ENCODE data around the gene ALKBH2. TPM values are rescaled to one million over a fixed set of nuclear protein-coding genes. Genes with fewer than 3 reads are reported as not detected.

The ALKBH2 gene
- polyA plus RNA-seq, 3 donors, result 3.7 to 13.0 (median 4.5) TPM

GRCh38 chr12:109098651-109099050, 5.4 kb upstream of the ALKBH2 start:
- no peaks in the 10 kb centered on the region for H3K27me3 ChIP-seq (ENCODE audit: control insufficient read depth in 2 of 2, insufficient read depth in 2 of 2, low read length in 2 of 2)
- H3K4me3 ChIP-seq (replicated peaks in 1 of 3; ENCODE audit: low read depth in 2 of 3, low read length in 3 of 3), result peak overlapping the region; percentile 77 to 85 (median 81)
- H3K27ac ChIP-seq (ENCODE audit: low read depth in 1 of 2, low read length in 2 of 2), result peak overlapping the region in 1 of 2 donors; percentile 38
- TF ChIP-seq CTCF (IDR thresholded peaks at IDR 0.05), result no peak
- peaks cover 6% of the 10 kb centered on the region for H3K79me2 ChIP-seq (ENCODE audit: insufficient read depth, low read length)
- peak overlapping the region; percentile 52 for H3K9ac ChIP-seq (ENCODE audit: insufficient read depth, low read length, poor library complexity, severe bottlenecking)
- Mint-ChIP-seq H3K4me1 (peaks cover 16% of the 10 kb centered on the region), H3K27me3 (ENCODE audit: low read depth in 3 of 3) (peaks cover 0 to 2% (median 0%) of the 10 kb centered on the region in 3 donors), H3K36me3 (peaks cover 2 to 5% of the 10 kb centered on the region in 2 donors), H3K4me3 (peak overlapping the region; percentile 78 to 91), H3K9me3 (peaks cover 0 to 2% (median 0%) of the 10 kb centered on the region in 7 donors), H3K27ac (peak overlapping the region in 3 of 7 donors; percentile 43 to 63 (median 46))
- no peak for DNase-seq
- H3K4me1 ChIP-seq (ENCODE audit: control insufficient read depth in 1 of 2, insufficient read depth in 2 of 2, low read length in 2 of 2), result peaks cover 16 to 23% of the 10 kb centered on the region in 2 donors
- peak overlapping the region; percentile 97 for H2AFZ ChIP-seq (ENCODE audit: insufficient read depth, low read depth, low read length, poor library complexity, severe bottlenecking)
- H4K20me1 ChIP-seq (ENCODE audit: insufficient read depth, low read length), result no peaks in the 10 kb centered on the region
- peak overlapping the region; percentile 96 for H3K4me2 ChIP-seq (replicated peaks; ENCODE audit: extremely low read depth, low read length, poor library complexity, severe bottlenecking)
- H3K9me3 ChIP-seq (replicated peaks in 1 of 2; ENCODE audit: control insufficient read depth in 1 of 2, insufficient read depth in 1 of 2, low read length in 2 of 2), result no peaks in the 10 kb centered on the region
- H3K36me3 ChIP-seq (replicated peaks in 1 of 2; ENCODE audit: control insufficient read depth in 1 of 2, insufficient read depth in 2 of 2, low read length in 2 of 2), result peaks cover 0 to 15% of the 10 kb centered on the region in 2 donors
- WGBS (ENCODE audit: insufficient coverage), result 33% methylated on average over 2 of the region's 8 CpGs
- intact Hi-C loops (cut with micrococcal nuclease), result loop anchor here (2.0 to 10.0 kb wide), 8 partner anchors 46 to 584 kb away; partner anchors contain the start of genes FICD (in 2 of the 2), KCTD10 (in 1 of the 2), SSH1 (in 1 of the 2) and UBE3B (in 1 of the 2)

GRCh38 chr12:109098183-109098604, 4.9 kb upstream of the ALKBH2 start:
- no peaks in the 10 kb centered on the region for H3K27me3 ChIP-seq (ENCODE audit: control insufficient read depth in 2 of 2, insufficient read depth in 2 of 2, low read length in 2 of 2)
- H3K4me3 ChIP-seq (replicated peaks in 1 of 3; ENCODE audit: low read depth in 2 of 3, low read length in 3 of 3), result peak overlapping the region; percentile 77 to 85 (median 81)
- peak overlapping the region; percentile 96 for H3K4me2 ChIP-seq (replicated peaks; ENCODE audit: extremely low read depth, low read length, poor library complexity, severe bottlenecking)
- H3K79me2 ChIP-seq (ENCODE audit: insufficient read depth, low read length), result peaks cover 6% of the 10 kb centered on the region
- H3K27ac Mint-ChIP-seq, result peak overlapping the region in 3 of 7 donors; percentile 43 to 63 (median 46)
- H3K9ac ChIP-seq (ENCODE audit: insufficient read depth, low read length, poor library complexity, severe bottlenecking), result peak overlapping the region; percentile 52
- peak overlapping the region in 1 of 2 donors; percentile 38 for H3K27ac ChIP-seq (ENCODE audit: low read depth in 1 of 2, low read length in 2 of 2)
- H3K4me1 Mint-ChIP-seq, result peaks cover 20% of the 10 kb centered on the region
- WGBS (ENCODE audit: insufficient coverage), result under 1% methylated on average over 32 of the region's 32 CpGs
- H3K4me1 ChIP-seq (ENCODE audit: control insufficient read depth in 1 of 2, insufficient read depth in 2 of 2, low read length in 2 of 2), result peaks cover 20 to 27% of the 10 kb centered on the region in 2 donors
- H3K4me3 Mint-ChIP-seq, result peak overlapping the region; percentile 78 to 91
- TF ChIP-seq CTCF (IDR thresholded peaks at IDR 0.05), result no peak
- peak overlapping the region; percentile 97 for H2AFZ ChIP-seq (ENCODE audit: insufficient read depth, low read depth, low read length, poor library complexity, severe bottlenecking)
- H4K20me1 ChIP-seq (ENCODE audit: insufficient read depth, low read length), result no peaks in the 10 kb centered on the region
- peak in 1 of 3 donors; percentile 13 for DNase-seq
- intact Hi-C loops (cut with micrococcal nuclease), result loop anchor here (2.0 to 10.0 kb wide), 8 partner anchors 45 to 583 kb away; partner anchors contain the start of genes FICD (in 2 of the 2), KCTD10 (in 1 of the 2), SSH1 (in 1 of the 2) and UBE3B (in 1 of the 2)
- H3K9me3 ChIP-seq (replicated peaks in 1 of 2; ENCODE audit: control insufficient read depth in 1 of 2, insufficient read depth in 1 of 2, low read length in 2 of 2), result no peaks in the 10 kb centered on the region
- peaks cover 0 to 11% of the 10 kb centered on the region in 2 donors for H3K36me3 ChIP-seq (replicated peaks in 1 of 2; ENCODE audit: control insufficient read depth in 1 of 2, insufficient read depth in 2 of 2, low read length in 2 of 2)
- peaks cover 0 to 2% (median 0%) of the 10 kb centered on the region in 7 donors for H3K9me3 Mint-ChIP-seq
- peaks cover 0 to under 1% (median 0%) of the 10 kb centered on the region in 3 donors for H3K27me3 Mint-ChIP-seq (ENCODE audit: low read depth in 3 of 3)
- peaks cover 0 to 5% of the 10 kb centered on the region in 2 donors for H3K36me3 Mint-ChIP-seq
